Kidney capillary endothelial cell (primary cell): ENCODE measurements around the gene OTX2.

Source experiments
- DNase-seq: peaks from one replicate; pipeline ENCODE4 v3.0.0-alpha.2; 2018; ENCODE audit warnings: low spot score

OTX2 gene

DNA sequence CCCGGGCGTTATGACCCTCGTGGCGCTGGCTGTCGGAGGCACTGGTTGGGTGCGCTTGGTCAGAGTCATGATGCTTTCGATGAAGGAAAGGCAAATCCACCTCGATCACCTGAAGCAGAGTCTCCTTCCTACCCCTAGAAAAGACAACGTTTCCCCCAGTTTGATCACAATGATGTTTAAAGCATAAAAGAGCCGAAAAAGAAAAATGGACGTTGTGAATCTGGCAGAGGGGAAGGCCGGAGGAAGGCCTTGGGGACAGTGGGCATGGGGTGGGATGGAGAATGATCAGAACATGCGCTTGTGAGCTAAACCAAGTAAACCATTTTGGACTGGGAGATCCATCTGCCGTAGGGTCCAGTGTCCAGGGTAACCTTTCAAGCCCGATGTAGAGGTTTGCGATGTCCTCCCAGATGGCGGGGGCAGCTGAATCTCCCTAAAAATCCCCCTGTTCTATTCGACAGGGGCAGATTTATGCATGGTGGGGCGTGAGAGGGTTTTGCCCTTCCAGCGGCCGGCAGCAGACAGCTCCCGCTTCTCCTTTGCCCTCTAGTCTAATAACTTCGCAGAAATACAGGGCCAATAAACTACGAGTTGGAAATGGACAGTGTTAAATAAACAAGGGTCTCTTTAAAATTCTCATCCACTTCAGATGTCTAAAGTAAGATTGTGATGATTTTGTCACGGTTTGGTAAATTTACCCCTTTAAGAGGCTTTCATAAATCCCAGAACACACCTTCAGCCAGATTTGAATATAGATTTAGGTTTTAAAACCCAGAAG is 2.3 kb upstream of the OTX2 start:
- DNase-seq = no peak

- no peak for DNase-seq
Observed at GRCh38 chr14:56811593-56812363, 1.5 kb upstream of the OTX2 start.

GRCh38 chr14:56810836-56811592 is 735 bp upstream of the OTX2 start:
- DNase-seq = no peak

GRCh38 chr14:56809270-56810146 is 771 bp downstream of the OTX2 start:
- DNase-seq = no peak

DNA sequence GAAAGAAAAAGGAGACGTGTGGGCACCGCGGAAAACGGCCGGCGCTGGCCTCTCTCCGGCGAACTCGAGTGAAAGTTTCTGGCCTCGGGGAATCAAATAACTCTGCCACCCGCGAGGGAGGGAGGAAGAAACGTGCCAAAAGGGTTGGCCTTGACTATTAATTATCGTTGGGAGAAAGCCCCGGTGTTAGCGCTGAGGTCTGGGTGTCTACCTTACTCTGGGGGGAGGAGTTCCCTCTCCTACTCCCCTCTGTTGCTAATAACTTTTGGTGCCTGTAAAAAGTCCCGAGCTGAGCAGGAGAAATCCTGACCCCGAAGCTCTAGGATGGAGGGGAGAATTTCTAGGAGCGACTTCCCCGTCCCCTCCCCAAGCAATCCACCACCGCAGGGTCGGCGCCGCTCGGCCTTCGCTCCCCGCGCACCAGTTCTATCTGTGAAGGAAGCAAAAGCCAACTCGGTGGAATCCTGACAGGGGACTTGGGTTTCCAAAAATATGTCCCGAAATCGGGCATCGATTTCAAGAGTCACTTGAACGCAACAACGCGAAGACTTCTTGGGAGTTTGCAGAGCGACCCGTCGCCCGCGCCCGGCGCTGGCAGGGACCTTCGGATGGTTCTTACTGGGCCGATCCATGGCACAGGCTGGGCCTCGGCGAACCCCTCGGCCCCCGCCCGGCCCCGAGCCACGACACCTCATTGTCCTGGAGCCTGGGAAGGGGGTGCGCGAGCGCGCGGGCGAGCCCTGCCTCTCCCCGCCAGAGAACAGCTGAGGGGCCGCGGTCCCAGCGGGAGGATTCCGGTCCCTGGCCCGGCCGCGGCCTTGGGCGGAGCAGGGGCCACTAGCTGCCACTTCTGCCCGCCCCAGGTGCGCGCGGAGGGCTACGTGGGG is 1.7 kb downstream of the OTX2 start:
- DNase-seq = no peak

DNA sequence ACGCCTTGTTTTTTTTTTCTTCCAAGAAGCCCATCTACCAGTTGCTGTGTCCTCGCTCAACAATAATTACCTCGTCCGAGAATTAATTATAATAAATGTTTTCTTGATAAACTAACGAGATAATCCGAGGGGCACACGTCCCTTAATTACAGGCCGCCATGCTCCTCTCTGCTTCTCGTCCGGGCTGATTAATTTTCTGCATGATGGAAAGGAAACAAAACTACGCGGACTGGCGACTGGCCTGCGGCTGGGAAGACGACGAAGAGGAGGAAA is 2.2 kb downstream of the OTX2 start:
- no peak for DNase-seq

GRCh38 chr14:56807386-56808109 is 2.7 kb downstream of the OTX2 start:
- no peak for DNase-seq

- DNase-seq = no peak
Observed at GRCh38 chr14:56806760-56807159, 3.5 kb downstream of the OTX2 start.

DNA sequence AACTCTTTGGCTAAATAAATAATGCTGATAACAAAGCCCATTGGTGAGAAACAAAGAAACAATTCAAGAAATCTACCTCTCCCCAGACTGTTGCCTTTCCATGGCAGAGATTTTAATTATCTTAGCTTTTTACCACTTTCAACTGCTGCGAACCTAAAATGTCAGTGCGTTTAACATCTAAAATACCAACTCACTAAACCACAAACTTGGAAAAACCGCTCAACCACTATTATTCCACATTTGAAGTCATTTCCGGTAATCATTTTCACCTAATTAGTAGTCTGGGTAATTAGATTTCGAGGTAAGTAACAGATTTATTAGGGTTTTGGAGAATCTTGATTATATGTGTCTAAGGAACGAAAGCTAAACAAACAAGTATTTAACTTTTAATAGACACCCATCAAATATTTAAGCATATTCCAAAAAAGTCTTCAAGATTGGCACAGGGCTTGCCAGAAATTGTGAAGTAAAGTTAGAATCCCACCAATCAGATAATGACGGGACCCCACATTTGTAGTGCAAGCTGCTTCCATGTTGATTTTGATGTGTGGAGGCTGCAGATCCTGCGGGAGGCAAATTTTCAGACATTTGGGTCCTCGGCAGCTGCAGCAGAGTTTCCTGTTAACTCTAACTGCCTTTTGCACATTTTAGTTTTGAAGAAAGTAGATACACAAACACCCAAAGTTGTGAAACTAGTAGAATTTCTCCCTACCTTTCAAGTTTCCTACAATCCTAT is 4.1 kb downstream of the OTX2 start:
- no peak for DNase-seq

DNA sequence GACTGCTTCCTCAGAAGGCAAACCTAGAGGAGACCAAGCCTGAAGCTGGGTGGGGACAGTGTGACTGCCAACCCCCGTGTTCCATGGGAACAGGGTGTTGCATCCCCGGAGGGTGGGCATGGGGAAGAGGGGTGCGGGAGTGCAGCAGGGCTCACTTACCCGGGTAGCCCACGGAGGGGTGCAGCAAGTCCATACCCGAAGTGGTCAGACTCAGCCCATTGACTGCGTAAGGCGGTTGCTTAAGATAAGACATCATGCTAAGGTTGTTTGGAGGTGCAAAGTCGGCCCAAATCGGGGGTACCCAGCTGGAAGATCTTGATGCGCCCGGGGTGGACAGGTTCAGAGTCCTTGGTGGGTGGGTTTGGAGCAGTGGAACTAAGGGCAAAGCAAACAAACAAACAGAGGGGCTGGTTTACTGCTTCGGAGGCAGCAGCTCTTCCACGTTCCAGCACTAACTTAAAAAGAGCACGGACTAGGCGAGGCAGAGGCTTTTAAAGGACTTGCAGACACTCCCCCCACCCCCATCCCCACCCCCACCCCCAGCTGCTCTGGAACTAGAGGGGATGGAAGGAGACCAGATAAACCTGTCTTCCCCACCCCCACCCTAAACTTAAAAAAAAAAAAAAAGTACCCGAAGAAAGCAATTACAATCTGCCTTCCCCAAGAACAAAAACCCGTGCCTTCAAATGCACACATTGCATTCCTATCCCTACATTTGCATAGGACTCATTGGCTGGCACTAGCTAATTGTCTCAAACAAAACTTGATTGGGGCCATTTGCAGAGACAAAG is 4.9 kb downstream of the OTX2 start:
- no peak for DNase-seq

DNA sequence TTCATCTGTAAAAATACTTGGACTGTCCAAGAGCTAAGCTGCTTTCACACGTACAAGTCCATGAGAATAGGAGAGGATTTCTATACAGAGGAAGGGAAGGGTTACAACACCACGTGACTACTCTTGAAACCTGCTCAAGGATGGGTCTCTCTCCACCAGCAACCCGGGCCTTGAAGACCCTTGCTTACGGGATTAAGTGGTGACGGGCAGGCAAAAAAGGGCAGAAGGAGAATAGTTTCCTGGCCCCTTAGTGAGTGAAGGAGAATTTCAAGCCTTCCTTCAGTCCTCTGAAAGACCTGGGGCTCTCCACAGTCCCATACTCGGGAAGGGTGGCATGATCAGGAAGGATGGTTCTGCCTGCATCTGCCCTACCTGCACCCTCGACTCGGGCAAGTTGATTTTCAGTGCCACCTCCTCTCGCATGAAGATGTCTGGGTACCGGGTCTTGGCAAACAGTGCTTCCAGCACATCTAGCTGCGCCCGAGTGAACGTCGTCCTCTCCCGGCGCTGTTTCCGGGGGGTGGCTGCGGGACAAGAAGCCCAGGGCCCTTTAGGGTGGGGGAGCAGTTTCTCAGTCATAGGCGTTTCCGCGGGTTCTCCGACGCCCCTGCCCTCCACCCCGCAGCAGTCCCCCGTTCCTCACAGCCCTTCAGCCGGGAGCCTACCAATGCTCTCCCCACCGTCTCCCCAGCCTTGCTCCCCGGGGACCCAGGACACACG is 6.3 kb downstream of the OTX2 start:
- DNase-seq = no peak

GRCh38 chr14:56801920-56802319 is 8.4 kb downstream of the OTX2 start:
- DNase-seq = no peak

GRCh38 chr14:56799343-56799645 is 11.0 kb downstream of the OTX2 start:
- no peak for DNase-seq

- no peak for DNase-seq
Observed at GRCh38 chr14:56798447-56799342, 11.6 kb downstream of the OTX2 start.

DNA sequence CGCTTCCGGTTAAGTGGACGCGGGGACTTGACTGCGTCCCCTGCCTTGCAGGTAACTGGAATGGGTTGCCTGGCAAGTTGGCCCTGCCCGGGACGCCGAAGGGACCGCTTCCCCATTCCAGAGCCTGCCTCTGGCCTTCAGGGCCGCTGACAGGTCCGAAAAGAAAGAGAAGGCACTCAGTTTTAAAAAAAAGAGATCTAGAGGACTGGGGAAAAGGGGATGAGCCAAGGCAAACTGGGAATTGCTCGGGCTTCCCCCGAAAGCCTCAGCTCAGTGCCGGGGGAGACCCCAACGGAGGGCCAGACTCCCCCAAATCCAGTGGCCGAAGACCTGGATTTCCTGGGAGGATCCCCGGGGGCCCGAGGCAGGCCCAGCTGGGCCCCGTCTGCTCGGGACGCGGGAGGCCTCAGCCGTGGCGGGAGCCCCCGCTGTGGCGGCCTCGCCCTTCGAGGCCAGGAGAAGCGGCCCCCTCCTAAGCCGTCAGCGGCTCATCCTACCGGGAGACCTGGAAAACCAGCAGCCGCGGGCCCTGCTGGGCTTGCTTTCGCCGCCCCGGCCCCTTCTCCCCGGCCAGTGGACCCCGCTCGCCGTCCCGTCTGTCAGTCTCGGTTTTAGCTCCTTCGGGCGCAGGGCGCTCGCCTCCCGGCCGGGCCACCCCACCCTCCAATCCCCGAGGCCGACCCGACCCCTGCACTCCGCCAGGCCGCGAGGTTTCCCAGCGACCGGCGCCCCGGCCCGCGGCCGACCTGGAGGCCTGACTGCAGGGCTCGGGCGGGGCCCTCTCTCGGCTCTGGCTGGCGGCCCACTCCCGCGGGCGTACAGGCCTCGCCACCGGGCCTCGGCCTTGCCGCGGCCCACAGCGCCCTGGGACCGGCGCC is 12.5 kb downstream of the OTX2 start:
- DNase-seq = no peak

DNA sequence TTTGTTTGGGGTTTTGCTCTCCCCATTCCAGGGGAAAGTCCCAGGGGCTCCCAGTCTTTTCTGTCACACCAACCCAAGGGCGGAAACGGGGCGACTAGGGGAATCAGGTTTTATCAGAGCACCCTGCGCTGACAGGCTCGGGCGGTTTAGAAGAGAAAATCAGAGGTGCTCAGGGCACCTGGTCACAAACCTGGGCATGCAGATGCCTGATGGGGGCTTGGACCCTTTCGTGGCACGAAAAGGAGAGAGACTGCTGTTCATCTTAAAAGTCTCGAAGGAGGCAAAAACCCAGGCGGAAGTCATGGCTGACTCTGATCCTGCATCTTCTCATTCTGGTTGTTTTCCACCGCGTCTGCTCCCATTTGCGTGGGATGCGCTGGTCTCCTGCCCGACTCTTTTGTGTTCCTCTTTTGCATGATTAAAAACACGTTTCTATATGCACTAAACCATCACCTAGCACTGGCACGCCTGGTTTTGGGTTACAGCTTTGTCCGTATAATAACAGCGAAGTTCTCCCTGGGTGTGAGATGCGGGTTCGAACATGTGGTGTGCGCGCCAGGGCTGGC is 13.2 kb downstream of the OTX2 start:
- DNase-seq = no peak
